ENCODE measurements around the gene ANO3.

GRCh38 chr11:26344647-26345046 lies 12.7 kb downstream of the ANO3 start:
- TF ChIP-seq YY1 (IDR thresholded peaks at IDR 0.05), result no peak
- TF ChIP-seq, protein P1, sequence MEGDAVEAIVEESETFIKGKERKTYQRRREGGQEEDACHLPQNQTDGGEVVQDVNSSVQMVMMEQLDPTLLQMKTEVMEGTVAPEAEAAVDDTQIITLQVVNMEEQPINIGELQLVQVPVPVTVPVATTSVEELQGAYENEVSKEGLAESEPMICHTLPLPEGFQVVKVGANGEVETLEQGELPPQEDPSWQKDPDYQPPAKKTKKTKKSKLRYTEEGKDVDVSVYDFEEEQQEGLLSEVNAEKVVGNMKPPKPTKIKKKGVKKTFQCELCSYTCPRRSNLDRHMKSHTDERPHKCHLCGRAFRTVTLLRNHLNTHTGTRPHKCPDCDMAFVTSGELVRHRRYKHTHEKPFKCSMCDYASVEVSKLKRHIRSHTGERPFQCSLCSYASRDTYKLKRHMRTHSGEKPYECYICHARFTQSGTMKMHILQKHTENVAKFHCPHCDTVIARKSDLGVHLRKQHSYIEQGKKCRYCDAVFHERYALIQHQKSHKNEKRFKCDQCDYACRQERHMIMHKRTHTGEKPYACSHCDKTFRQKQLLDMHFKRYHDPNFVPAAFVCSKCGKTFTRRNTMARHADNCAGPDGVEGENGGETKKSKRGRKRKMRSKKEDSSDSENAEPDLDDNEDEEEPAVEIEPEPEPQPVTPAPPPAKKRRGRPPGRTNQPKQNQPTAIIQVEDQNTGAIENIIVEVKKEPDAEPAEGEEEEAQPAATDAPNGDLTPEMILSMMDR (IDR thresholded peaks at IDR 0.05; ENCODE audit: low read depth, low read length, missing input control), result no peak
- TF ChIP-seq, protein P2, sequence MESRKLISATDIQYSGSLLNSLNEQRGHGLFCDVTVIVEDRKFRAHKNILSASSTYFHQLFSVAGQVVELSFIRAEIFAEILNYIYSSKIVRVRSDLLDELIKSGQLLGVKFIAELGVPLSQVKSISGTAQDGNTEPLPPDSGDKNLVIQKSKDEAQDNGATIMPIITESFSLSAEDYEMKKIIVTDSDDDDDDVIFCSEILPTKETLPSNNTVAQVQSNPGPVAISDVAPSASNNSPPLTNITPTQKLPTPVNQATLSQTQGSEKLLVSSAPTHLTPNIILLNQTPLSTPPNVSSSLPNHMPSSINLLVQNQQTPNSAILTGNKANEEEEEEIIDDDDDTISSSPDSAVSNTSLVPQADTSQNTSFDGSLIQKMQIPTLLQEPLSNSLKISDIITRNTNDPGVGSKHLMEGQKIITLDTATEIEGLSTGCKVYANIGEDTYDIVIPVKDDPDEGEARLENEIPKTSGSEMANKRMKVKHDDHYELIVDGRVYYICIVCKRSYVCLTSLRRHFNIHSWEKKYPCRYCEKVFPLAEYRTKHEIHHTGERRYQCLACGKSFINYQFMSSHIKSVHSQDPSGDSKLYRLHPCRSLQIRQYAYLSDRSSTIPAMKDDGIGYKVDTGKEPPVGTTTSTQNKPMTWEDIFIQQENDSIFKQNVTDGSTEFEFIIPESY (IDR thresholded peaks at IDR 0.05), result no peak
- TF ChIP-seq REST (IDR thresholded peaks at IDR 0.05), result no peak
- TF ChIP-seq EGR1 (IDR thresholded peaks at IDR 0.05; ENCODE audit: low read depth in 2 of 2), result no peak
- TF ChIP-seq FOXA1 (IDR thresholded peaks at IDR 0.05), result no peak
- TF ChIP-seq TAF1 (conservative IDR thresholded peaks at IDR 0.05), result no peak
- TF ChIP-seq GABPA (IDR thresholded peaks at IDR 0.05 in 1 of 2, conservative IDR thresholded peaks at IDR 0.05 in 1 of 2), result no peak
- TF ChIP-seq ATF3 (IDR thresholded peaks at IDR 0.05), result no peak
- no peak for TF ChIP-seq NR2F2 (IDR thresholded peaks at IDR 0.05)
- TF ChIP-seq FOXA2 (IDR thresholded peaks at IDR 0.05), result no peak
